Medulla oblongata (tissue), 1 donor: ENCODE data around the gene AP5B1.
A peak's percentile ranks its signal among the peaks of the same experiment; 100 is the strongest.
"Not testable (repeated sequence)": the region's sequence is repeated elsewhere in the genome, so short reads cannot be mapped to it uniquely, and the experiment has no call there.

ENCODE experiments used
- DNase-seq: peaks from one replicate; pipeline ENCODE4 v3.0.0-alpha.2; 2015; ENCODE audit errors: extremely low spot score

The AP5B1 gene

DNA sequence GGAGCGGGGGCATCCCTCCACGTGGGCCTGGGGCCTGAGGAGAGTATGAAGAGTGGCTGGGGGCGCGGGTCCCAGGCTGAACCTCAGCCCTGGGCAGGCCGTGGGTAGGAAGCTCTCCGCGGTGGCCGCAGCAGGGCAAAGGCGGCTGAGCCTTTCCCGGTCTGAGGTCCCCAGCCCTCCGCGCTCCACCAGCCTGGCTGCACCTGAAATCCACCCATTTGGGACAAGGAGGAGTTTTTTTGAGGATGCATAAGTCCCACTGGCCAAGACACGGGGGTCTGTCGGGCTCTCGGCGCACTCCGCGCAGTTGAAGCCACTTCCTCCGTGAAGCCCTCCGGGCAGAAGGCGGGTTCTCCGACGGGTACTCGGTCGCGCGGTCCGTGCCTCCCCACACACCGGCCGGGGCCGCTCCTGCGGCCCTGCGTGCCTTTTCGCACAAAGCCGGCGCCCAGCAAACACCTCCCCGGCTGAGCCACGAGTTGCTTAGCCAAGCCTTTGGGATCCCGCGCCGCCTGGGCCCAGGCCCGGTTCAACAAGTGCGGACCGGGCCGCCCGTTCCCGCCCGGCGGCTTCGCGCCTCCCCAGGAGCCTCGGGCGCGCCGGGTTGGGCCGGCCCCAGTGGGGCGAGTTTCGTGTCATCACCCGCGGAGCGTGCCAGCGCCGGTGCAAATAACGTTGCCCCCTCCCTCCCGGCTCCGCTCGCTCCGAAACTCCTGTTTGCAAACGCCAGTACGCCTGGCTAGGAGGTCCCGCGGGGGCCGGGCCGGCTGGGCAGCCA, 5.4 kb upstream of the AP5B1 start:
- DNase-seq = no peak

DNA sequence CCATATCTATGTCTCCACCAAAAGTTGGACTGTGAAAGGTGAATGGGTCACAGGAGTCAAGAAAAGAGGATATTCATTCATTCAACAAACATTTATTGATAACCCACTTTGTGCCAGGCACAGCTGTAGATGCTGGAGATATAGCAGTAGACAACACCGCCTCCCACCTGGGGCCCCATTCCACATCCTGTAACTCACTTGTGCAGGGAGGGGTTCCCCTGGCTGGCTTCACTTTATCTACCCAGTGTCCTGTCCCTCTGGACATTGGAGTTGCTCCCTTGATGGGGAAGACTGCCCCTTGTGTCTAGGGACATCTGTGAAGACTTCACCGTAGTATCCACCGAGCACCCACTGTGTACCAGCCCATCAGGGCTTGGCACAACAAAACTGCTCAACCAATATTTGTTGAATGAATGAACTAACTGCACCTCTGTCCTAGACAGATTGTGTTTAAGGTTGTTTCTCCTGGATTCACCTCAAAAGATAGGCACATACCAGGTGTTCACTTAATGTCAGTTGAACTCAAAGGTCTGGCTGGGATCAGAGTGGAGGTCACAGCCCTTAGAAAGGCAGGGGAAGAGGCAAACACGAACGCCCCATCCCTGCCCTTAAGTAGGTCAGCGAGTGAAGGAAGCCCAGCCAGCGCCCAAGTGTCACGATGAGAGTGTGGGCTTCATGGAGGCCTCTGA, 4.7 kb upstream of the AP5B1 start:
- DNase-seq = no peak

DNA sequence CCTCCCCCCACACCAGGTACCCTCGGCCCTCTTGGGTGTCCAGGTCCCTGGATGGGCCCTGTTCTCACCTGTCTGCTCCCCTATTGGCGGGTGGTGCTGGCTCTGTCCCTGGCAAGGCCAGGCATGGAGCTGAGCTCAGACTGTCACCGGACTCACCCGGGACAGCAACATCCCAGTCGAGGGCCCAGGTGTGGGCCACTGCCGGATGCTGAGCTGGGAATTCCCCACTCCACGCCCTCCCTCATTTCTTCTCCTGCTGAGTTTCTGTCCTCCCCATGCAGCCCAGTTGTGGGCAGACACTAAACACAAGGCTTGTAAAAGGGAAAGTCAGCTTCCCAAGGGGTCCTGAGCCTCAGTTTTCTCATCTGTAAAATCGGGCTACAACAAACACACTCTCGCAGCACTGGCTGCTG, 2.0 kb upstream of the AP5B1 start:
- DNase-seq = no peak

DNA sequence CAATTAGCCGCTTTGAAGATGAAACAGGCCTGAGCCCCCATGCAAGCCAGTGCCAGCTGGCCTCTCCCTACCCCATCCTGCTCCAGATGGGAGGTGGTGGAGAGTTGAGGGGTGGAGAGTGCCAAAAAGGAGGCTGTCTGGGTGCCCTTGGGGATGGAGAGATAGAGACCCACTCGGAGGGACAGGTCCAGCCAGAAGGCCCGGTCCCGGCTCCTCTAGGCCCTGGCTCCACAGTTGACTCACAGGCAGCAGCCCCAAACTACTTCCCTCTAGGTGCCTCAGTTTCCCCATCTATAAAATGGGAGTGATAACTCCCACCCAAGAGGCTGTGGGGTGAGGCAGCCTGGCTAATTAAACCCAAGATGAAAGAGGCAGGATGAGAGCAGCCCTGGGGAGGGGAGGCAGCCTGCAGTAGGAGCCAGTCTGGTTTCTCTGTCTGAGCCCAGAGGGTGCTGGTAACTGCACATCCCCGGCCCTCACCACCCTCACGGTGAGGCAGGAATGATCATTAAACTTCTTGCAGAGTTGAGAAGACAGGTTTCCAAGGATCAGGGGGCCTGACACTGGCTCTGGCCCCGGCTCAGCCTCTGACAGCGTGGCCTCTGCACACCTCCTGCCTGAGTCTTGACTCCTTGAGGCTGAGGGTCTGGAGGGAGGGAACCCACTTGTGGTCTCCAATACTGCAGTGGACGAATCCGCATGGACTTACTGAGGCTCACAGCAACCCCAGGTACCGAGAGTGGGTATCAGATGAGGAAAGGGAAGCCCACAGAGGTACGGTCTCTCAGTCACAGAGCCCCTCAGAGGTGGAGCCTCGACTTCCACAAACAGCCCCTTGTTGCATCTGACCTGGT, 1.4 kb upstream of the AP5B1 start:
- no peak for DNase-seq

DNA sequence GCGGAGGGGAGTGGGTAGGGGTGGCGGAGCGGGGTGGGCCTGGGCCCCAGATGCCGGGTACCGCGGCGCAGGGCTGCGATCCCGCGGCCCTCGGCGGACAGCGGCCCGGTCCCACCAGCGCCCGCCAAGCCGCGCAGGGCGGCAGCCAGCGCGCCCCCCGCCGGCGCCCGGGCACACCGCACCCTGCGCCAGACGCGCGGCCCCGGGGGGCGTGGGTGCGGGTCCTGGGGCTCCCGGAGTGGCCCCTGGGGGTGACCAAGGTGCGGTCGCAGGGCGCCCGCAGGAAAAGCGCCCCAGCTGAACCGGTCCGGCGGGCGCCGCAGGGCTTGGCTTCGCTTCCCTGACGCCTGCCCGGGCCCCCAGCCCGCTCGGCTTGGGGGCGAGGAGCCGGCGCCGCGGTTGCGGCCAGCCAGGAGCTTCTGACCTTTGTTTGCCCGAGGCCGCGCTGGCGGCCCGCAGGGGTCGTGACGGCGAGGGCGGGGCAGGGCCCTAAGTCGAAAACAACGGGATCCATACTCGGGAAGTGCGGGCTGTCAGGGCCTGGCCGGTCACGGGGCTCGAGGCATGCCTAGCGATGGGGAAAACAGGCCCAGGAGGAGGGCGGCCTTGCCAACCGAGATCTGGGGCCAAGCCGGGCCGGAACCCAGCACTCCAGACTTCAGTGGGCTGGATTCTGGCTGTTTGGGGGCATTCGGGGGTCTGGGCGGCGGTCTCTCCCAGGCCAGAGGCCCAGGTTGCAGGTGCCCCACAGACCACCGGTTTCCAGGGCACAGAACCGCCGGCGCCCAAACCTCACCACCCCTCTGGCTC, 581 bp upstream of the AP5B1 start:
- peak; percentile 42 for DNase-seq

DNA sequence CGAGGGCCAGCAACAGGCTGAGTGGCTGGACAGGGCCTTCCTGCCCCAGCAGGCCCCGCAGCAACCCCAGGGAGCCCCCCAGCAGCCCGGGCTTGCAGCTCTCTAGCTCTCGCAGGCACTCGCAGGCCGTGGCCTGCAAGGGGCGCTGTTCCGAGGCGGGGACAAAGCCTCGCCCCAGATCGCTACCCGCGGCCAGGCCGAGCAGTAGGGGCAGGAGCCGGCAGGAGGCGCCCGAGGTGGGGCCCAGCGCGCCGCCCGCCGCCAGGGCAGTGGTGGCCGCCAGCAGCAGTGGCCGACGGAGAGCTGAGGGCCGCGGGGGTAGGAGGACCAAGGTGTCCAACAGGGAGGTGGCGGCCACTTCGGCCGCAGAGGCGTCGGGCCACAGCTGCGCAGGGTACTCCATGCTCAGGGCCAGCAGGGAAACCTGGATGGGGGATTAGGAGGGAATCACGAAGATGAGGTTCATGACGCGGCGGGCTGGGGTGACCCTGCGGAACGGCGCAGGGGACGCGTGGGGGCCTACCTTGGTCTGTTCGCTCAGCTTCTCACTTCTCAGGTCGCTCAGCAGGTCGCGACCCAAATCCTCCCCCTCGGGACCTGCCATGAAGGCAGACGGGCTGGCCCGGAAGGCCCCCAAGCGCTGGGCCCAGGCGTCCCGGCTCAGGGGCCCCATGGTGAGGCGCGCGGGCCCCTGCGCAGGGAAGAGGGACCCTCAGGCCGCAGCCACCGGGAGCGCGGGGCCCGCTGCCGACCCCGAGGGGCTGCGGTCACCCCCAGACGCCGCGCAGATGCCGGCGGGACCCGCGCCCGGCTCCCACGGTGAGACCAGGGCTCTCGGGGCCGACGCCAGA, 632 bp downstream of the AP5B1 start:
- peak; percentile 69 for DNase-seq

DNA sequence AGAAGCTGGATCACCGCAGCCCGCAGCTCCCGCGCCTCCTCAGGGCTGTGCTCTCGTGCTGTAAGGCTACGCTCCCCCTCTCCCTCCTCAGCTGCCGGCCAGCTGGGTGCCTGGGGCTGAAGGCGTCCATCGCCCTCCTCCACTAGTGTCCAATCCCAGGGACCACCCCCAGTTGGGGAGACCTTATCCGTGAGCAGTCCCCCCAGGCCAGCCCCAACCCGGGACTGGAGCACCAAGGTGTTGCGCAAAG, 1.2 kb downstream of the AP5B1 start:
- DNase-seq = no peak

DNA sequence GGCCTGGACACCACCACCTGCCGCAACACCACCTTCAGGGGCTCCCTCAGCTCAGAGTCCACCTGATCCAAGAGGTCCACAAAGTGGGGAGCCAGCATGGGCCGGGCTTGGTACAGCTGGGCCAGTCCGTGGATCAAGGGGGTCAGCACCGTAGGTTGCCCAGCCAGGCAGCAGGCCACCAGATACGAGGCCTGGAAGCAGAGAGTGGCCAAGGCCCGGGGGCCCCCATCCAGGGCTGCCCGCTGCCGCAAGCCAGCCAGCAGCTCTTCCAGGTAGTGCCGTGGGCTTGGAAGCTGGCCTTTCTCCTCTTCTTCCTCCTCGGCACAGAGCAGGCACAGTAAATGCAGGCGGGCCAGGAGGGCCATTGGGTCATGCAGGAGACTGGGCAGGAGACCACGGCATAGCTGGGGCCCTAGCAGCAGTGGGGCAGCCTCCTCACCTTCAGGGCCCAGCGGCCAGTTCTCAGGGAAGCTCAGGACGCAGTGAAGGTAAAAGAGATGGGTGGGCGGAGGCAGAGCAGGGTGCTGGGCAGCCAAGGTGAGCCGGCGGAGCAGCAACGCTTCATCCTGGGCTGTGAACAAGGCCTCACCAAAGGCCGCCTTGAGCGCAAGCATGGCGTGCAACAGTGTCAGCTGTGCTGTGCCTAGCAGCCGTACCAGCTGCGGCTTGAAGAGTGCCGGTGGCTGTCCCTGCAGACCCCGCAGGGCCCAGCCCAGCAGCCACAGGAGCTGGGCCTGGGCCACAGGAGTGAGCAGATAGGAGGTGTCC, 1.7 kb downstream of the AP5B1 start:
- no peak for DNase-seq

DNA sequence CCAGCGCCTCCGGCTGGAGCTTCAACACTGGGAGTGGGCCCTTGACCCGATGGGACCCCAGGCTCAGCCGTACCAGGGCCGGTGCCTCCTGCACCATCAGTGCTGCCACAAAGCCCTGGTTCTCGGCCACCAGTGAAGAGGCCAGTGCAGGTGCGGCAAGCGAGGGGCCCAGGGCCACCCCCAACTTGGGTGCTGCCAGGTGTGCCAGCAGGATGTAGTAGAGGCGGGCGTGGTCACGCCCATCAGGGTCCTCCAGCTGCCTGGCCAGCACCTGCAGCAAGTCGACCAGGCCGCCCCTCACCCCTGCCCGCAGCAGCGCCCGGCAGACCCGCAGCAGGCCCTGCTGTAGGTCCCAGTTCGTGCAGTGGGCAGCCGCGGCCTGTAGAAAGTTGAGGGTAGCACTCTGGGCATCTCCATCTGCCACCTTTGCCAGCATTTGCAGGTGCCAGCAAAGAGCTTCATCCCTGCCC, 2.3 kb downstream of the AP5B1 start:
- DNase-seq = no peak

DNA sequence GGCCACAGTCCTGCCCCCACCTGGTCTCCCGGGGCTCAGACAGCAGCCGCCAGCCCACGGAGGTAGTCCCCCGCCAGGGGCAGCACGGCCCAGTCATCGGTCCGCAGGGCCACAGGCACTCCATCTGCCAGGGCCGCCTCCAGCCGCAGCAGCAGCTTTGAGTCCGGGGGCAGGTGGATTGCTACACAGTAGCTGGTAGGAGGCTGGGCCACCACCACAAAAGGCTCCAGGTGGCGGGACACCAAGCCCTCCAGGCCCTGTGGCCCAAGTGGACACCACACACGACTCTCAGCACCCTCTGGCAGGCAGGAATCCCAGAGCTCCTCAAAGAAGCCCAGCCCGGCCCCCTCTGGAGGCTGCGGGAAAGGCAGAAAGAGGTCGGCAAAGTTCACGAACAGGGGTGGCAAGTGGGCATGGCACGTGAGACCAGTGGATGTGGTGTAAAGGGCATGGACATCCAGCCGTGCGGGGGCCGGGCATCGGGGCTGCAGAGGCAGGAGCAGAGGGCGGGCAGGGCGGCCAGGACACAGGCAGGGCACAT, 2.9 kb downstream of the AP5B1 start:
- no peak for DNase-seq

DNA sequence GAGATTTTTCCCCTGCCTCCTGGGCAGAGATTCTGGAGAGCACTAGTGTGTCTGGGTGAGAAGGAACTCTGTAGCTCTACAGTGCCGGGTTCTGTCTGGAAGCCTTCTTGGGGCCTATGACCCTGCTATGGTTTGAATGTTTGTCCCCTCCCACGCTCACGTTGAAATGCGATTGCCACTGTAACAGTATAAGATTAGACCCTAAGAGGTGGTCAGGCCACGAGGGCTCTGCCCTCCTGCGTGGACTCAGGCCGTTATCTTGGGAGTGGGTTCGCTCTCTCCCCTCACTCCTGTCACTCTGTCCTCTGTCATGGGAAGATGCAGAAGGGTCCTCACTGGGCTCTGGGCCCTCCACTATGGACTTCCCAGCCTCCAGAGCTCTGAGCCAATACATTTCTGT, 3.5 kb downstream of the AP5B1 start:
- no peak for DNase-seq

DNA sequence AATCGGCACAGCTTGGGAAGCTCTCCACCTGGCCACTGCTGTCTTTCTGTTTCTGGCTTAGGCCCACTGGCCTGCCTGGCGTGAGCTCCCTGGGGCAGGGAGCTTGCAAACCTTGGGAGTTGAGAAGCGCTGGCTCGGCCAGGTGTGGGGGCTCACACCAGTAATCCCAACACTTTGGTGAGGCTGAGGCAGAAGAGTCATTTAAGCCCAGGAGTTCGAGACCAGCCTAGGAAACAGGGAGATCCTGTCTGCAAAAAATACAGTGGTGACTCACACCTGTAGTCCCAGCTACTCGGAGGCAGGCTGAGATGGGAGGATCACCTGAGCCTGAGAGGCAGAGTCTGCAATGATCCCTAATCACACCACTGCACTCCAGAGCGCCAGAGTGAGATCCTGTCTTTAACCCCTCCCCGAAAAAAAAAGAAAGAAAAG, 4.0 kb downstream of the AP5B1 start:
- no peak for DNase-seq

DNA sequence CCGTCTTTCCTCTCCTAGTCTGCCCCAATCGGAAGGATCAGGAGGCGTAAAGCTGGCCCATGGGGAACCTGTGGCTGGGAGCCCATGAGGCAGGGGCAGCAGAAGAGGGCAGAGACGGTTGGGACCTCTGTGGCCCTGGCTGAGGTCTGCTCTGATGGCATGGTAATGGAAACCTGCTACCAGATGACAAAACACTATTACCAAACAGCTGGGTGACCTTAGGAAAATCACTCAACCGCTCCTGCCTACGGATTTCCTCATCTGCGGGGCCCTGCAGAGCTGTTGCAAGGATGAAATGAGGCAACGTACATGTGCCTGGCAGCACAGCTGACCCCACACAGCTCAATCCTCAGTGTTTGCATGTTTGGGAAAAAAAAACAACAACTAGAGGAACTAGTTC, 4.6 kb downstream of the AP5B1 start:
- no peak for DNase-seq

DNA sequence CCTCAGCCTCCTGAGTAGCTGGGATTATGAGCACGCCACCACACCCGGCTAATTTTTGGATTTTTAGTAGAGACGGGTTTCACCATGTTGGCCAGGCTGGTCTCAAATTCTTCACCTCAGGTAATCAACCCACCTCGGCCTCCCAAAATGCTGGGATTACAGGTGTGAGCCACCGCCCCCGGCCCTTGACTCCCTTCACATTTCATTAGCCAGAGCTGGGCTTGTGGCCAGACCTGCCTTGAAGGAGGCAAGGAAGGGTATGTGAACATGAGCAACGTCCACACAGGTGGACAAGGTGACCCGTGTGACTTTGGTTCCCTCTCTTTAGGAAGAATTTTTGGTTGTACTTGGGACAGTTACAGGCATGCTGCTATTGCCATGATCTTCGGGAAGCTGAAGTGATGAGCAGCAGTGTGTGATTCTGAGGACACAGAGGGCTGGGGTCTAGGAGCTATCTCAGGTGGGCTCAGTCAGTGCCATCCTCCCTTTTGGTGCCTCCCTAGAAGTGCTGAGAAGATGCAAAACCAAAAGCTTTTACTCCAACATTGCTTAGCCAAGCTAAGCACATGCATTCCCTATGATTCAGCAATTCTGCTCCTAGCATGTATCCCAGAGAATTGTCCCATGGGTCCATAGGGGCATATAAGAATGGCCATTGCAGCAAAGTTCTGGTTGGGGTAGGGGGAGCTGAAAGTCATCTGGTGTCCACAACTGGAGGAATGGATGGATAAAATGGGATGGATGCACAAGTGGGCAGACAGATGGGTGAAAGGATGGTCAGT, 6.1 kb downstream of the AP5B1 start:
- no peak for DNase-seq

DNA sequence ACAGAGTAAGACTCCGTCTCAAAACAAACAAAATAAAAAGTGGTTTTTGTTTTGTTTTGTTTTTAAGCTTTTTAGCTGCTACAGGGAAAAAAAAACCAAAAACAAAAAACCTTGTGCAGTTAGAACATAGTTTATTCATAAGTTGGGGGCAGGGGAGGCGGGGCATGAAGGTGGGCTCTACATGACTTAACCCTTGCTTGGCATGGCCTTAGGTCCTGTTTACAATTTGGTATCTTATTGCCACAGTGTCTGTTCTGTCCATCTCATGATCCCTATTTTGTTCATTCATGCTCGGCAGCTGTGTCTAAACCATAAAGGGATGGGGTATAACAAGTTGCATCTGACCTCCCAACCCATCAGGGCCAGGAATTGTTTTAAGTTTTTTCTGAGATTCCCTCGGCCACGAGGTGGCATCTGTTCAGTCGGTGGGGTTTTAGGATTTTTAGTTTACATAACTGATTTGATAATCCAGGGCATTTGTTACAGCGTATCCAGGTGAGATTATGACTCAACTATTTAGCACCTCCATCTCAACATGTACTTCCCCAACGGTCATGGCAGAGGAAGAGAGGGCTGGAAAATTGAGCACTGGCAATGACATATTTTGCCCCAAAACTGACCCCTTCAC, 6.9 kb downstream of the AP5B1 start:
- DNase-seq = no peak

DNA sequence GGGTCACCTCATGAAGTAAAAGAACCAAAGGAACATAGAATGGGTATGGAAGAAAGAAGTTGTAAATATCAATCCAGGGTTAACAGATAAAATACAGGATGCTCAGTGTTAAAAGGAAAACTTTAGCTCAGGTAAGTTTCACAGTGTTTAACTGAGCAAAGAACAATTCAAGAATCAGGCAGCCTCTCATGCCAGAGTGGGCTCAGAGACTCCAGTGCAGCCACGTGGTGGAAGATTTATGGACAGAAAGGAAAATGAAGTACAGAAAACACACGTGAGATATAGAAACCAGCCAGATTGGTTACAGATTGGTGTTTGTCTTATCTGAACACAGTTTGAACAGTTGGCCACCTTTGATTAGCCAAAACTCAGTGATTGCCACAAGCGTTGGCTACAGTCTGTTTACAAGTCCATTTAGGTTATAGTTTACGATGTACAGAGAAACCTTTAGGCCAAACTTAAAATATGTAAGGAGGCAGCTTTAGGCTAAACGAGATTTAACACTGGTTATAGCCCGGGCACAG, 9.1 kb downstream of the AP5B1 start:
- no peak for DNase-seq

DNA sequence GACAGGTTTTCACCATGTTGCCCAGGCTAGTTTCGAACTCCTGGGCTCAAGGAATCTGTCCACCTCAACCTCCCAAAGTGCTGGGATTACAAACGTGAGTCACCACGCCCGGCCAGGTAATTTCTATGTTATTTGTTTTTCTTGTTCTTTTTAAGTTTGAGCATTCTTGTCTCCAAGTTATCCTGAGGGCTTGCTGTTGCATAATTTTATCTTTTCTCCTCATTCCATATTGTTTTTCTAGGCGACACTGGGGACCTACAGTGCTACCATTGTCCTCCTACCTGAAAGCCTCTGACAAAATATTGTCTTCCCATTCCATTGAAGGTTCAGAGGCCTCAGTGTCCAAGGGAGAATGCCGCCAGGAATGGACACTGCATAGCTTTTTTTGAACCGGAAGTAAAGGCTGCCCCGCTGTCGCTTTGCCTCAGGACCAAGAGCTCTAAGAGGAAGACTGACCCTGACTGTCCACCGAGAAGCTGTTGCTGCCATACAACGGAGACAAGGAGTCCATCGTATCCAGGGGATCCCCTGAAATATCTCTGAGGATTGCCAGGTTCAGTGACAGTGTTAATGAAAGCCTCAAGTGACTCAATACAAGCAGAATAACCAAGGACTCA, 9.7 kb downstream of the AP5B1 start:
- no peak for DNase-seq

DNA sequence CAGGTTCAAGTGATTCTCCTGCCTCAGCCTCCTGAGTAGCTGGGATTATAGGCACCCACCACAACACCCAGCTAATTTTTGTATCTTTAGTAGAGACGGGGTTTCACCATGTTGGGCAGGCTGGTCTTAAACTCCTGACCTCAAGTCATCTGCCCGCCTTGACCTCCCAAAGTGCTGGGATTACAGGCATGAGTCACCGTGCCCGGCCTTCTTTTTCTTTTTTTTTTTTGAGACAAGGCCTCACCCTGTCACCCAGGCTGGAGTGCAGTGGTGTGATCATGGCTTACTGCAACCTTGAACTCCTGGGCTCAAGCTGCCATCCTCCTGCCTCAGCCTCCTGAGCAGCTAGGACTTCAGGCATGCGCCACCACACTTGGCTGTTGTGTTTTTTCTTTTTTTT, 13.0 kb downstream of the AP5B1 start:
- not testable (repeated sequence) for DNase-seq
